Measurements from ENCODE around the gene SCN7A. TPM values are rescaled to one million over a fixed set of nuclear protein-coding genes. Genes with fewer than 3 reads are reported as not detected.

SCN7A gene
- 1 to 10 TPM in 1 of 2 donors, under 1 TPM in 1; 0.05 to 7.9 TPM for total RNA-seq
- polyA plus RNA-seq: 1 to 10 TPM in 1 of 2 donors, under 1 TPM in 1; 0.55 to 1.6 TPM

- Histone ChIP-seq H3K27ac (ENCODE audit: low read depth in 1 of 2, low read length in 2 of 2) (no peak within 1 kb of the TSS), H3K4me1 (ENCODE audit: control insufficient read depth in 4 of 4, insufficient read depth in 4 of 4, low read length in 3 of 4) (no peaks in the 10 kb centered on the region), H3K27me3 (ENCODE audit: control insufficient read depth in 4 of 4, insufficient read depth in 4 of 4, low read length in 3 of 4) (peaks cover 0 to 10% (median 0%) of the 10 kb centered on the region in 4 donors), H3K9ac (ENCODE audit: low read depth in 1 of 2, low read length in 2 of 2) (no peak within 1 kb of the TSS), H3K4me3 (ENCODE audit: low read depth in 1 of 3, low read length in 3 of 3) (no peak within 1 kb of the TSS), H3K9me3 (ENCODE audit: control insufficient read depth in 4 of 4, low read length in 3 of 4) (no peaks in the 10 kb centered on the region), H3K36me3 (ENCODE audit: control insufficient read depth in 4 of 4, insufficient read depth in 3 of 4, low read depth in 1 of 4, low read length in 3 of 4) (no peaks in the 10 kb centered on the region)
- no peak for DNase-seq (ENCODE audit: low spot score)
- TF ChIP-seq ZBTB33 (IDR thresholded peaks at IDR 0.05) (no peak), EGR1 (IDR thresholded peaks at IDR 0.05; ENCODE audit: low read depth in 2 of 2) (peak; percentile 44 to 63)
- 7% methylated on average over 16 of the region's 16 CpGs for WGBS
Observed at GRCh38 chr2:166494140-166494624, at the start of gene SCN7A. Gene SCN7A, minus strand, starts transcription at chr2:166494249. Its CDS starts 16,553 bp downstream, at chr2:166477696.

- H3K9ac ChIP-seq (ENCODE audit: low read depth in 1 of 2, low read length in 2 of 2): no peak overlapping the region
- TF ChIP-seq YY1 (IDR thresholded peaks at IDR 0.05): peak; percentile 20
- TF ChIP-seq RAD21 (IDR thresholded peaks at IDR 0.05): peak; percentile 90 to 92
- TF ChIP-seq NR2F2 (IDR thresholded peaks at IDR 0.05): no peak
- no peak for TF ChIP-seq REST (IDR thresholded peaks at IDR 0.05)
- TF ChIP-seq ATF3 (IDR thresholded peaks at IDR 0.05): no peak
- TF ChIP-seq CTCF (IDR thresholded peaks at IDR 0.05; ENCODE audit: low read depth, low read length, missing input control): peak; percentile 75
- no peak for TF ChIP-seq FOXA2 (IDR thresholded peaks at IDR 0.05)
- TF ChIP-seq ZBTB33 (IDR thresholded peaks at IDR 0.05): no peak
- no peaks in the 10 kb centered on the region for H3K27me3 ChIP-seq (ENCODE audit: control insufficient read depth in 4 of 4, insufficient read depth in 4 of 4, low read length in 3 of 4)
- 29% methylated on average over 9 of the region's 9 CpGs for WGBS
- no peak overlapping the region for H3K4me3 ChIP-seq (ENCODE audit: low read depth in 1 of 3, low read length in 3 of 3)
- DNase-seq (ENCODE audit: low spot score): no peak
- H3K36me3 ChIP-seq (ENCODE audit: control insufficient read depth in 4 of 4, insufficient read depth in 3 of 4, low read depth in 1 of 4, low read length in 3 of 4): no peaks in the 10 kb centered on the region
- no peaks in the 10 kb centered on the region for H3K9me3 ChIP-seq (ENCODE audit: control insufficient read depth in 4 of 4, low read length in 3 of 4)
- no peak overlapping the region for H3K27ac ChIP-seq (ENCODE audit: low read depth in 1 of 2, low read length in 2 of 2)
- H3K4me1 ChIP-seq (ENCODE audit: control insufficient read depth in 4 of 4, insufficient read depth in 4 of 4, low read length in 3 of 4): peaks cover 0 to 3% (median 0%) of the 10 kb centered on the region in 4 donors
Observed at GRCh38 chr2:166539340-166540162, 45.5 kb upstream of the SCN7A start.
